ENCODE data around the gene STAT2.
"Not testable (repeated sequence)": the region's sequence is repeated elsewhere in the genome, so short reads cannot be mapped to it uniquely, and the experiment has no call there.

Gene STAT2

GRCh38 chr12:56361487-56362129, 1.7 kb upstream of the STAT2 start:
- Histone ChIP-seq H3K9ac (ENCODE audit: low read depth, low read length) (no peak overlapping the region), H3K4me1 (ENCODE audit: insufficient read depth, low read length) (no peaks in the 10 kb centered on the region), H3K27ac (ENCODE audit: low read depth, low read length) (no peak overlapping the region), H3K9me3 (ENCODE audit: insufficient read depth, low read depth, low read length) (no peaks in the 10 kb centered on the region), H3K4me3 (ENCODE audit: low read length) (peak overlapping the region; percentile 87; the same call in 1 of the 2 replicates), H3K27me3 (ENCODE audit: insufficient read depth, low read length) (peaks cover 3% of the 10 kb centered on the region; the same call in 1 of the 2 replicates), H3K36me3 (ENCODE audit: insufficient read depth, low read length) (no peaks in the 10 kb centered on the region)
- WGBS, result 89% methylated on average over 8 of the region's 8 CpGs

GRCh38 chr12:56358836-56359532, 923 bp downstream of the STAT2 start:
- Histone ChIP-seq H3K36me3 (ENCODE audit: insufficient read depth, low read length) (peaks cover 24% of the 10 kb centered on the region), H3K9ac (ENCODE audit: low read depth, low read length) (peak overlapping the region; percentile 76), H3K4me1 (ENCODE audit: insufficient read depth, low read length) (no peaks in the 10 kb centered on the region), H3K4me3 (ENCODE audit: low read length) (peak overlapping the region; percentile 87), H3K9me3 (ENCODE audit: insufficient read depth, low read depth, low read length) (no peaks in the 10 kb centered on the region), H3K27me3 (ENCODE audit: insufficient read depth, low read length) (peaks cover 3% of the 10 kb centered on the region; the same call in 1 of the 2 replicates), H3K27ac (ENCODE audit: low read depth, low read length) (no peak overlapping the region)
- WGBS, result 53% methylated on average over 1 of the region's 1 CpG

GRCh38 chr12:56351325-56351724, 8.6 kb downstream of the STAT2 start:
- H3K4me1 ChIP-seq (ENCODE audit: insufficient read depth, low read length), result no peaks in the 10 kb centered on the region
- no peak overlapping the region for H3K9ac ChIP-seq (ENCODE audit: low read depth, low read length)
- WGBS, result 100% methylated on average over 2 of the region's 2 CpGs
- H3K4me3 ChIP-seq (ENCODE audit: low read length), result no peak overlapping the region
- no peak overlapping the region for H3K27ac ChIP-seq (ENCODE audit: low read depth, low read length)
- no peaks in the 10 kb centered on the region for H3K27me3 ChIP-seq (ENCODE audit: insufficient read depth, low read length)
- peaks cover 79% of the 10 kb centered on the region for H3K36me3 ChIP-seq (ENCODE audit: insufficient read depth, low read length)
- no peaks in the 10 kb centered on the region for H3K9me3 ChIP-seq (ENCODE audit: insufficient read depth, low read depth, low read length)

DNA sequence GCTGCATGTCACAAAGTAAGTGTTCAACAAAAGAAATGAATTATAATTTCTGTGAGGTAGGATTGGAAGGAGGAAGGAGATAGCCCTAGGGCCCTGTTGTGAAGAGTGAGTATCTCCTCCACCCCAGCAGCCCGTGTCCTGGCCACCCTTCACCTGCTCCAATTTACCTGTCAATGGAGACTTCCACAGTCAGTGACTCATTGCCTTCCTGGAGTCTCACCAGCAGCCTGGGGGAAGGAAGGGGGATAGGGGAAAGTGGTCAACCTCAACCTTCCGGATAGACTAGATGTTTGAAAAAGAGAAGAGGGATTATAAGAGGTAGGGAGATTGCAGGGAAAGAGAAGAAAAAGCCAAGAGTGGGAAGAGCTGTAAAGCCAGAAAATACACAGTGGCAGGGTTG, 9.2 kb downstream of the STAT2 start:
- Histone ChIP-seq H3K36me3 (ENCODE audit: insufficient read depth, low read length) (peaks cover 79% of the 10 kb centered on the region), H3K9ac (ENCODE audit: low read depth, low read length) (no peak overlapping the region; the same call in 1 of the 2 replicates), H3K27ac (ENCODE audit: low read depth, low read length) (no peak overlapping the region), H3K27me3 (ENCODE audit: insufficient read depth, low read length) (no peaks in the 10 kb centered on the region), H3K9me3 (ENCODE audit: insufficient read depth, low read depth, low read length) (no peaks in the 10 kb centered on the region), H3K4me1 (ENCODE audit: insufficient read depth, low read length) (no peaks in the 10 kb centered on the region), H3K4me3 (ENCODE audit: low read length) (no peak overlapping the region)
- WGBS, result 95% methylated on average over 1 of the region's 2 CpGs

GRCh38 chr12:56348776-56349175, 11.1 kb downstream of the STAT2 start:
- no peak overlapping the region for H3K27ac ChIP-seq (ENCODE audit: low read depth, low read length)
- no peaks in the 10 kb centered on the region for H3K4me1 ChIP-seq (ENCODE audit: insufficient read depth, low read length)
- no peak overlapping the region for H3K4me3 ChIP-seq (ENCODE audit: low read length)
- H3K27me3 ChIP-seq (ENCODE audit: insufficient read depth, low read length), result no peaks in the 10 kb centered on the region
- H3K9me3 ChIP-seq (ENCODE audit: insufficient read depth, low read depth, low read length), result no peaks in the 10 kb centered on the region
- WGBS, result 94% methylated on average over 5 of the region's 5 CpGs
- H3K36me3 ChIP-seq (ENCODE audit: insufficient read depth, low read length), result peaks cover 70% of the 10 kb centered on the region
- H3K9ac ChIP-seq (ENCODE audit: low read depth, low read length), result no peak overlapping the region

GRCh38 chr12:56347255-56347654, 12.7 kb downstream of the STAT2 start:
- WGBS, result 95% methylated on average over 8 of the region's 9 CpGs
- not testable (repeated sequence) for H3K27me3 ChIP-seq (ENCODE audit: insufficient read depth, low read length); H3K27ac ChIP-seq (ENCODE audit: low read depth, low read length); H3K4me1 ChIP-seq (ENCODE audit: insufficient read depth, low read length); H3K9me3 ChIP-seq (ENCODE audit: insufficient read depth, low read depth, low read length); H3K4me3 ChIP-seq (ENCODE audit: low read length); H3K9ac ChIP-seq (ENCODE audit: low read depth, low read length)
- H3K36me3 ChIP-seq (ENCODE audit: insufficient read depth, low read length), result peaks cover 71% of the 10 kb centered on the region

DNA sequence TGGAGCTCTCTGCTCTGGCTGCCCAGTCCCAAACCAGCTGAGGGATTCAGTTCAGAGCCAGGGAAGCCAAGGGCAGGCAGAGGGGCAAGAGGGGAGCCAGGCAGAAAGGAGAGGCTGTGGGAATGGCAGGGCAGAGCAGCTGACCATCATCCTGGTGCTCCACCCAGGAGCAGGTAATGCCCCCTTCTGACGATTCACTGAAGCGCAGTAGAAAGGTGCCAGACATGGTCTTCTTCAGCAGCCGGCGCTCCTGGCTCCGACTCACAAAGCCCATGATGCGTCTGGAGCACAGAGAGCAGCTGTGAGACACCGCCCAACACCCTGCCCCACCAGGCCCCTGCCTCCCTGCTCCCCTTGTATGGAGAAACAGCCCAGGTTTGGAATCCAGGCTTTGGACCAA, 13.2 kb downstream of the STAT2 start:
- Histone ChIP-seq H3K9me3 (ENCODE audit: insufficient read depth, low read depth, low read length) (no peaks in the 10 kb centered on the region), H3K27ac (ENCODE audit: low read depth, low read length) (no peak overlapping the region), H3K4me1 (ENCODE audit: insufficient read depth, low read length) (no peaks in the 10 kb centered on the region), H3K27me3 (ENCODE audit: insufficient read depth, low read length) (no peaks in the 10 kb centered on the region), H3K9ac (ENCODE audit: low read depth, low read length) (no peak overlapping the region), H3K4me3 (ENCODE audit: low read length) (no peak overlapping the region), H3K36me3 (ENCODE audit: insufficient read depth, low read length) (peaks cover 70% of the 10 kb centered on the region)
- 90% methylated on average over 7 of the region's 7 CpGs for WGBS

DNA sequence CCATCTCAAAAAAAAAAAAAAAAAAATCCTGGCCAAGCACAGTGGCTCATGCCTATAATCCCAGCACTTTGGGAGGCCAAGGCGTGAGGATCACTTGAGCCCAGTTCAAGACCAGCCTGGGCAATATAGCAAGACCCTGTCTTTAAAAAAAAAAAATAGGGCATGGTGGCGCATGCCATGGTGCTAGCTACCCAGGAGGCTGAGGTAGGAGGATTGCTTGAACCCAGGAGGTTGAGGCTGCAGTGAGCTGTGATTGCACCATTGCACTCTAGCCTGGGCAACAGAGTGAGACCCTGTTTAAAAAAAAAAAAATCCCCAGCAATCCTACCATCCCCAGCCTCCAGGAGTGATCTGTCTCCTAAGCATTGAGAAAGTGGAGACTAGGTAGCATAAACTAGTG, 17.6 kb downstream of the STAT2 start:
- not testable (repeated sequence) for H3K27me3 ChIP-seq (ENCODE audit: insufficient read depth, low read length); H3K27ac ChIP-seq (ENCODE audit: low read depth, low read length); H3K9me3 ChIP-seq (ENCODE audit: insufficient read depth, low read depth, low read length); H3K4me3 ChIP-seq (ENCODE audit: low read length); H3K9ac ChIP-seq (ENCODE audit: low read depth, low read length)
- peaks cover 18% of the 10 kb centered on the region for H3K4me1 ChIP-seq (ENCODE audit: insufficient read depth, low read length)
- 95% methylated on average over 2 of the region's 2 CpGs for WGBS
- peaks cover 40% of the 10 kb centered on the region for H3K36me3 ChIP-seq (ENCODE audit: insufficient read depth, low read length)

DNA sequence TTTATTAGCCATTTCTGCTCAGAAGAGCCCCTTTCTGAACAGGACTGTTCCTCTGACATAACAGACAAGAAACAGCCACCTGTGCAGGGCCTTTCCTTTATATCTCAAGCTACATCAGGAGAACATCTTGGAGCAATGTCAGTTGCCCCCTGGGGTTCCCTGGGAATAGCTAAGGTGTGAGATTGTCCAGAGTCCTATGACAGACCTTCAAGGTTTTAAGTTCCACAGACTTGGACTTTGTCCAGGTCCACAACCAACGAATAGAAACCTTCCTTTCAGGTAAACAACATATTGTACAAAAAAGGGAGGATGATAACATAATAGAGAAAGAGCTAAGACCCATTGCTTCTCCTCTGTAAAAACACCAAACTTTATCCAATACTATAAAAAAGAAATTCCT, 18.3 kb downstream of the STAT2 start:
- no CpG with 5 or more reads among the region's 1 CpG for WGBS
- H3K27ac ChIP-seq (ENCODE audit: low read depth, low read length), result no peak overlapping the region
- no peaks in the 10 kb centered on the region for H3K27me3 ChIP-seq (ENCODE audit: insufficient read depth, low read length)

GRCh38 chr12:56339158-56339422, 20.8 kb downstream of the STAT2 start:
- peak overlapping the region; percentile 63; the same call in 1 of the 2 replicates for H3K27ac ChIP-seq (ENCODE audit: low read depth, low read length)
- no peaks in the 10 kb centered on the region for H3K27me3 ChIP-seq (ENCODE audit: insufficient read depth, low read length)
- peak overlapping the region; percentile 17; the same call in 1 of the 2 replicates for H3K4me3 ChIP-seq (ENCODE audit: low read length)
- 96% methylated on average over 1 of the region's 1 CpG for WGBS
- peaks cover 23% of the 10 kb centered on the region for H3K4me1 ChIP-seq (ENCODE audit: insufficient read depth, low read length)
- H3K36me3 ChIP-seq (ENCODE audit: insufficient read depth, low read length), result peaks cover 24% of the 10 kb centered on the region
- peak overlapping the region; percentile 25 for H3K9ac ChIP-seq (ENCODE audit: low read depth, low read length)
- no peaks in the 10 kb centered on the region for H3K9me3 ChIP-seq (ENCODE audit: insufficient read depth, low read depth, low read length)

More for the DNA sequence above, 18.3 kb downstream of the STAT2 start:
- no peaks in the 10 kb centered on the region for H3K9me3 ChIP-seq (ENCODE audit: insufficient read depth, low read depth, low read length)
- no peak overlapping the region for H3K9ac ChIP-seq (ENCODE audit: low read depth, low read length)
- H3K4me1 ChIP-seq (ENCODE audit: insufficient read depth, low read length), result peaks cover 18% of the 10 kb centered on the region
- peaks cover 39% of the 10 kb centered on the region for H3K36me3 ChIP-seq (ENCODE audit: insufficient read depth, low read length)
- no peak overlapping the region for H3K4me3 ChIP-seq (ENCODE audit: low read length)

GRCh38 chr12:56338308-56339157, 21.4 kb downstream of the STAT2 start, which contains the start of gene IL23A:
Gene IL23A (plus strand): TSS chr12:56338884. CDS start chr12:56339045, 161 bp downstream.
- Histone ChIP-seq H3K9ac (ENCODE audit: low read depth, low read length) (peak within 1 kb of the TSS; percentile 25), H3K27me3 (ENCODE audit: insufficient read depth, low read length) (no peaks in the 10 kb centered on the region), H3K4me3 (ENCODE audit: low read length) (peak within 1 kb of the TSS; percentile 17; the same call in 1 of the 2 replicates), H3K9me3 (ENCODE audit: insufficient read depth, low read depth, low read length) (no peaks in the 10 kb centered on the region), H3K27ac (ENCODE audit: low read depth, low read length) (peak within 1 kb of the TSS; percentile 63; the same call in 1 of the 2 replicates), H3K36me3 (ENCODE audit: insufficient read depth, low read length) (peaks cover 18% of the 10 kb centered on the region), H3K4me1 (ENCODE audit: insufficient read depth, low read length) (peaks cover 23% of the 10 kb centered on the region)
- 12% methylated on average over 9 of the region's 9 CpGs for WGBS
